Kasumi-1 (cell line): ENCODE data around the gene CTNNA3.
A peak's percentile ranks its signal among the peaks of the same experiment; 100 is the strongest.

Experiments used
- DNase-seq, 2 experiments: peaks; one replicate each; lab custom pipeline; 2025; lab: John Stamatoyannopoulos, UW

The CTNNA3 gene

DNA sequence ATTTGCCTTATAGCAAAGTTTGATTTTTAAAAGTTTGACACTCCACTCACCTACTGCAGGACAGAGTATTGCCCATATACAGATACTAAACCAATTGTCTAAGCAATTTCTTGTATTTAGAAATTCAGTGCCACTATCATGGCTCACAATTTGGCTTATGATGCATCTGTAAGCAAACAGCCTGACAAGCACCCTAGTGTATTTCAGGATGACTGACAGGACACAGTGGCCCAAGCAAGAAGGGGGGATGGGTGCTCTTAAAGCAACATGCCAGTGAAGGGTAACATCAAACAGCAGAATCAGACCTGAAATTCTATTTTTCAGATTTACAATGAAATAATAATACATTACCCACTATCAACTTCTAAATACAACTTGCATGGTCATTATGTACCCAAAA, 30.5 kb downstream of the CTNNA3 start:
- DNase-seq: no peak

GRCh38 chr10:67664942-67665341, 31.1 kb downstream of the CTNNA3 start:
- no peak for DNase-seq

DNA sequence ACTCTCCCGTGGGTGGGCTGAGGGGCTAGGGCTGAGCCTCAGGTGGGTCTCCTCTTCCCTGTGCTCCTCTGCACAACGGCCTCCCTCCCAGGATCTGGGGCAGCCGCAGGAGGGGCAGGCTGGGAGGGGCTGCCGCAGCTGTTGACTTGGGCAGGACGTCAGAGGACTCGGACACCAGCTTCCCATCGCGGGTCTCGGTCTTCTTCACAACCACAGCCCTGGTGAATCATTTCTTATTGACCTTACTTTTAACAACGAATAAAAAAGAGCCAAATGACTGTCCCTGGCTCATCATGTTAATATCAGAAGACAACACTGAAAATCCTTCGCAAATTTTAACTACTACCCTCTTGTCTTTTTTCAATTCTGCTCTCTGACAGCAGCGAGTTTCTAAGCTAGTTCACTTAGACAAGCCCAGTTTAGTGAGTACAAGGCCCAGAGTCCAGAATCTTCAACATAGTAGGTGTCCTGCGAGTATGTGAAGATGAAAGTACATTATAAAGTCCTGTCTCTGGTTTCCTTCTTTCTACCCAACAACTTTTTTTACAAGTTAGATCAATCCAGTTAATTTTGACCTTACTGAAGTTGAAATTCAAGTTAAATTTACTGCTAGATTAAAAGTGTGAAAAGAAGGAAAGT, 32.4 kb downstream of the CTNNA3 start:
- DNase-seq: no peak

DNA sequence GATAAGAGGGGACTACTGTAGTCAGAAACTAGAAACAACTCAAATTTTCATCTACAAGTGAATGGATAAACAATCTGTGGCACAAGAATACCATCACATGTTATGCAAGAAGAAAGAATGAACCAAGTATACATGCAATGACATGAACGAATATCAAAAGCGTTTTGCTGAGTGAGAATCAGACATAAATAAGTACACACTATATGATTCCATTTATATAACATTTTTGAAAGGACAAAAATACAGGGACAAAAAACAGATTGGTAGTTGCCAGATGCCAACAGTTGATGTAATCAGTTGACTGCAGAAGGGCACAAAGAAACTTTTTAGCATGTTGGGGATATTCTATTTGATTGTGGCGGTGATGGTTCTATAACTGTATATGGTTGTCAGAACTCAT, 33.6 kb downstream of the CTNNA3 start:
- DNase-seq: no peak

DNA sequence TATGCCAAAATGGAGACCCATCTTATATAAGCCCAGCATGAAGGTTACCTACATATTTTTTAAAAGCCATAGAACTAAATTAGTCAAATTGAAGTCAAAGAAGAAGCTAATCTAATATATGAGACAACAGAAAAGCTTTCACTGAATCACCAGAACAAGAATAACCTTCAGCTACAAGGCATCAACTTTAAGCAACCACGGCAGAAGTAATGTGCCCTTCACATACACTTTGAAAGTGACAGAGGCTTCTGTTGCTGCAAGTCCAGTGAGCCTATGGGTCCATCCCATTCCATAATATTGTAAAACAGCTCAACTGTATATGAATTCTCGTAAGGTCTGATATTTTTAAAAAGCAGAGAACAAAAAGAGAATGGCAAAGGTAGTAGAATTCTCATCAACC, 36.5 kb downstream of the CTNNA3 start:
- no peak for DNase-seq

DNA sequence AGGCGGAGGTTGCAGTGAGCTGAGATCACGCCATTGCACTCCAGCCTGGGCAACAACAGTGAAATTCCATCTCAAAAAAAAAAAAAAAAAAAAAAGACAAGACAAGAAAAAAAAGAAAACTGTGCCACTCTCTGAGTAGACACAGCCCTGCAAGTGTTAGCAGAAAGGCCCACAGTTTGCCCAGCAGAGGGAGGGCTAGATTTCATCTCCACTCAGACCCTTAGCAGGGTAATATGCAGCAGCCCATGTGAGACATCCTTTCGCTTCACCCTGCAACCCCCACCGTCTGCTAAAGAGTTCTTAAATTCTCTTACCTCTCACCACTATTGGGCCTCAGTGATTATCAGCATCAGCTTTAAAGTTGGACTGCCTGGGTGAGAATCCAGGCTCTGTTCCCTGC, 38.2 kb downstream of the CTNNA3 start:
- peak in 1 of 2 experiments; percentile 23 for DNase-seq

- no peak for DNase-seq
These were observed 45.4 kb downstream of the CTNNA3 start for GRCh38 chr10:67650558-67650957.

- DNase-seq: no peak
These were observed 47.3 kb downstream of the CTNNA3 start for GRCh38 chr10:67648613-67649229.

DNA sequence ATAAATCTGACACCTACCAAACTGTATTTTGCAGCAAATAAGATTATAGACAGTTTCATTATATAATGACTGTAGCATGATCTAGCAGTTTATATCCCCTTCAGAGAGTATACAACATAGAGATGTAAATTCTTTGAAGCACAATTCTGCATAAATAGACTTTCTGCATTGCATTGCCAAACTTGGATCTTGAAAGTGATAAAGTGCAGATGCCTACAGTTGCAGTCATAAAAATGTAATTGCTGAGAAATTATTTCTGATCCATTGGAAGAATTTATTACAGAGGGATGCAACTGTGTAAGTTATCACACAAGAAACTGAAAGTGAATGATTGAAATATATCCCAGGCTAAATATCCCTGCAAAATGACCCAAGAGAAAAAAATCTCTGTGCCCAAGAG, 65.1 kb downstream of the CTNNA3 start:
- DNase-seq: no peak

- no peak for DNase-seq
These were observed 66.5 kb downstream of the CTNNA3 start for GRCh38 chr10:67629461-67629971.

- DNase-seq: no peak
These were observed 73.0 kb downstream of the CTNNA3 start for GRCh38 chr10:67622984-67623383.

GRCh38 chr10:67622511-67622910, 73.5 kb downstream of the CTNNA3 start:
- DNase-seq: no peak

DNA sequence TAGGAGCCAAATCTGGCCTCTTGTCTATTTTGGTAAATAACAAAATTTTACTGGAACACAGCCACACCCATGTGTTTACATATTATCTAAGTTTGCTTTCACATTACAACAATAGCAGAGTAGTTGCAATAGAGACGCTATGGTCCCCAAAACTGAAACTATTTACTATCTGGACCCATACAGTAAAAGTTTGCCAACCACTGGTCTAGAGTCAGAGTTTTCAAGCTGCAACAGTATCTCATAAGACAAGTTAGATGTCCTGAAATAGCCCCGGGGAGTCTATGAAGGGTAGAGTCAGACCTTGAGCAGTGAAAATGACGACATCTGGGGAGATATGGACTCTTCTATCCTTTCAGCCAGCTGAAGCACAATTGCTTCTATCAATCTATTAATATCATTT, 74.2 kb downstream of the CTNNA3 start:
- DNase-seq: no peak

DNA sequence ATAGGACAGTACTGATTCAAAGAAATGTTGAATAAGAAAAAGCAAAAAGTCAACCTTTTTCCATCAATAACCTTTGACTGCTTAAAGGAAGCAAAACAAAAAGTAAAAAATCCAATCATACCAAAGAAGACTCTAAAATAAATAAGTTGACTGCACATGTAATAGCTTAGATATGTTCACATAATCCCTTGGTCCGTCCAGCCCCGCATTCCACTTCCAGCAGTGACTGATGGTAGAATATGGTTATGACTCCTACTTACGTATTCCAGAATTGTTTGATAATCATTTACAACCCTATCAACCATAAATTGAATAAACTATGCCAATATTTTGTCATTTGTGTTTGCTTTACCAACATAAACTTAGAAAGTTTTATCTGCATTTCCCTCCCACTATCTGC, 77.9 kb downstream of the CTNNA3 start:
- DNase-seq: no peak

DNA sequence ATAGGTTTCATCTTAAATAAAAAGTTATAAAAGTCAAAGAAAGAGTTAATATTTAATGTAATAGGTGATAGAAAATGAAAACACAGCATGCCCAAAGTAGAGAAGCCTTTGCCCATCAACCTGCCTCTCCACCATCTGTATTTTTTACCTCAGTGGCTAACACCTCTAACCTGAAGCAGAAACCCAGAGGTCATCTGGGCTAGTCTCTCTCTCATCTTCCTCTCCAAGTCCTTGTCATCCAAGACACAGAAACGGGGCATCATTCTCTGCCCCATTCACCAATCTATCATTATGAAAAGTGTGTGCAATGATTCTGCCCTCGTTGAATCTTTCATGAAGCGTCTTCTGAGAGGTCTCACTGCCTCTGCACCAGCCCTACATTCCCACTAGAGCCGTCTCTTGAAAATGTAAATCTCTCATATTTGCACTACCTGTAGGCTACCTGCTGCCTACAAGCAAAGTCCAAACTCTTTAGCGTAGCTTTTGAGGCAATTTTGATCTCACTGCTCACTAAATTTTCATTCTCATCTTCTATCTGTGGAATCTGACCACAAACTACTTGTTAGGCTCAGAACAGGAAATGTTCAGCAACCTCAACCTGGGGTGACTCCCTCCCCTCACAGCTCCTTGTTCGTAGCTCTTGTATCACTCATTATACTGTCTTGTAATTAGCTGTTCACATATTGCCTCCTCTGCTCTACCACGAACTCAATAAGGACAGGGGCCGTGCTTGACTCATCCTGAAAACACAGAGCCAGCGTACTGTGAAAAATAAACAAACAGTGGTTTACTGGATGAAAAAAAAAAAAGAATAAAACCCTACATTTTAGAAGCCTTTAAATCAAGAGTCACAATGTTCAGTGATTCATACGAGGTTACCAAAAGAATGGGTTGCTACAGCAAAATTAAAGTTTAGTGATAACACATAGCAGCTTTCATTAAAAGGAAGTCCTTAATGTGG, 83.1 kb downstream of the CTNNA3 start:
- peak; percentile 79 to 84 for DNase-seq

DNA sequence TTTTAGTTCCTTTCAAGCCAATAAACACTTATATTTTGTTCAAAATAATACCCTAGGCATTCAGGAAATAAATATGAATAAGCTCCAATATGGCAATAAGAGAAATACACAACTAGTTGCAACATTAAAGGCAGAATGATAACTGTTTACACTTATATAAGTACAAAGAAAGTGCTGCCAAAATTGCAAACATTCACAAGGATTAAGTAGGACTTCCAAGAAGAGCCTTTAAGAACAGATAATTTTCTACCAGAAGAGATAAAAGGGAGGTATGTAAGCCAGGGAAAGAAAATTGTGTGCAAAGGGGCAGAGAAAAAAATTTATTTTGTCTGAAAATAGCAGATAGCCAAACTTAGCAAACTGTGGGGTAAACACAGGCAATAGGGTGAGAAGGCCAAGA, 83.8 kb downstream of the CTNNA3 start:
- DNase-seq: no peak

DNA sequence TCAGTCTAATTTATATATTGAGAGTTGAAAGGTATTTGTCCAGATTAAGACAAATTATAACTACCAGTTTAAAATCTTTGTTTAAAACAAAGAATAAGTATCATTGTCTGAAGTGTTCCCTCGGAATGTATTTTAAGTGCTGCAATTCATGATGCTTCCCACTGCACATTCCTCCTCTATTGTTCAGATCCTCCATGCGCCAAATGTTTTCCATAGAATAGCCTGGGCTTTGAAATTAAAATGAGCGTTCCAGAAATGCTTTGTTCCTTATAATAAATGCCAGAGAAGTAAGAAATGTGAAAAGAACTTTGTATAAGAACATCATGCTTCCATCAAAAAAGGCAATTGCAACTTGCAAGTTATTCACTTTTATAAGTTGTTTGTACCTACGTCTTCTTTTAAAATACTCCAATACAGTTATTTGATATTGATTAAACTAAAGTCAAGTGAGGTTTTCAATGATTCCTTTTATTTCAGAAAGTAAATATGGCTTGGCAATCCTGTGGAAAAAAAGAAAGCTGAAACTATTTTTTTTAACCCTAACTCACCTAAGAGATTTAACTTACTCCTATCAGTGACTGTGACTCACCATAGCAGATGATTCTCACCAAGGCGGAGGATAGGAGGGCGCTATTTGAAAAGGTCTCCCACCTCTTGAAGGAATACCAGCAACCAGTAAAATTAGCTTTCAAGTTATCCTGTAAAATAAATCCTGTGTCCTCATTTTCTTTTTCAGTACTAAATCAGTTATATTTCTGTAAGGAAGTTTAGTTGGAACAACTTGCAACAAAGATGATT, 85.8 kb downstream of the CTNNA3 start:
- DNase-seq: no peak

GRCh38 chr10:67608001-67608400, 88.0 kb downstream of the CTNNA3 start:
- DNase-seq: no peak

DNA sequence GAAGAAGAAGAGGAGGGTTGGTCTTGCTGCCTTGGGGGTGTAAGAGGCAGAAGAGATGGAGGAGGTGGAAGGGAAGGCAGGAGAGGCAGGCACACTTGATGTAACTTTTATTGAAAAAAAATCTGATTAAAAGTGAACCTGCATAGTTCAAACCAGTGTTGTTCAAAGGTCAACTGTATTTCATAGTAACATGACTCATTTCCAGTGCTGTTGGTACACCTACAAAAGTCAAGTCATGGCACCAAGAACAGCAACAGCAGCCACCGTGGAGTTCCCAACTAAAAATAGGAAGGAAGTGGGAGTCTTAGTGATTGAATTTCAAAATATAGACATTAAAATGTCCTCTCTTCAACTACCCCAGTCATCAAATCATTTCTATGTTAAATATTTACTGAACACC, 88.5 kb downstream of the CTNNA3 start:
- no peak for DNase-seq

- no peak for DNase-seq
These were observed 89.4 kb downstream of the CTNNA3 start for GRCh38 chr10:67606572-67606971.

DNA sequence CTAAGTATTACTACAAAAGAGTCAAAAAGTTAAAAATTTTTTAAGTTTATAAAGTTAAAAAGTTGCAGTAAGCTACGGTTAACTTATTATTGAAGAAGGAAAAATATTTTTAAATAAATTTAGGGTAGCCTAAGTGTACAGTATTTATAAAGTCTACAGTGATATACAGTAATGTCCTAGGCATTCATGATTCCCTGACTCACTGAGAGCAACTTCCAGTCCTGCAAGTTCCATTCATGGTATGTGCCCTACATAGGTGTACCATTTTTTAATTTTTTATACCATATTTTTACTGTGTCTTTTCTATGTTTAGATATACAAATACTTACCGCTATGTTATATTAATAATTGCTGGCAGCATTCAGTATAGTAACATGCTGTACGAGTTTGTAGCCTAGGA, 92.3 kb downstream of the CTNNA3 start:
- DNase-seq: no peak

- no peak for DNase-seq
These were observed 92.9 kb downstream of the CTNNA3 start for GRCh38 chr10:67603086-67603485.
